ENCODE data around the gene RSBN1.
"Not testable (repeated sequence)": the region's sequence is repeated elsewhere in the genome, so short reads cannot be mapped to it uniquely, and the experiment has no call there.

RSBN1 gene

GRCh38 chr1:113732802-113733201 lies 79.5 kb downstream of the RSBN1 start:
- DNase-seq, result no peak

- no peak for DNase-seq
Measured at GRCh38 chr1:113721010-113721409, 91.3 kb downstream of the RSBN1 start.

- not testable (repeated sequence) for DNase-seq
Measured at GRCh38 chr1:113718621-113719020, 93.7 kb downstream of the RSBN1 start.

- DNase-seq, result not testable (repeated sequence)
Measured at GRCh38 chr1:113717506-113717905, 94.8 kb downstream of the RSBN1 start.

GRCh38 chr1:113714606-113715269 lies 97.5 kb downstream of the RSBN1 start:
- DNase-seq, result no peak

Data from NCI-H1105 treated with DMSO at 0.1 percent for 48 hours (cell line).